HG03108 (cell line): Measurements from ENCODE around the gene ASB18.
"Not testable (repeated sequence)": the region's sequence is repeated elsewhere in the genome, so short reads cannot be mapped to it uniquely, and the experiment has no call there.

Experiments
- ATAC-seq: cut with Tn5 transposase; IDR thresholded peaks from one replicate; pipeline ENCODE4 v1.9.1; 2021; ENCODE audit warnings: moderate library complexity; ENCODE audit not compliant: unreplicated experiment

ASB18 gene

DNA sequence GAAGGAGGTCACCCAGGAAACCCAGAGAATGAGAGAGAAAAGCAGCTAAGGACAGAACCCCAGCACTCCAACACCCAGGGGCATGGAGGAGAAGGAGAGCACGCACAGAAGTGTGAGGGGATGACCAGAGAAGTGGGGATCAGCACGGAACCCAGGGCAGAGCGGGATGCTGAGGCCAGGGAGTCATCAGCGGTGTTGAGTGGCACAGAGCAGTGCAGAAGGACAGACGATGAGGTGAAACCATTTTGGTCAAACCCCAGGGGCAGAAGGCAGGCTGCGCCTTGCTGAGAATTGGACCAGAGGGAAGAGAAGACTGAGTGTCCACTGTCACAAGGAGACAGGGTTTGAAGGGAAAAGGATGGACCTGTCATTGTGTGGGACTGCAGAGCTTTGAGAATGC lies 23.4 kb upstream of the ASB18 start:
- ATAC-seq: no peak

DNA sequence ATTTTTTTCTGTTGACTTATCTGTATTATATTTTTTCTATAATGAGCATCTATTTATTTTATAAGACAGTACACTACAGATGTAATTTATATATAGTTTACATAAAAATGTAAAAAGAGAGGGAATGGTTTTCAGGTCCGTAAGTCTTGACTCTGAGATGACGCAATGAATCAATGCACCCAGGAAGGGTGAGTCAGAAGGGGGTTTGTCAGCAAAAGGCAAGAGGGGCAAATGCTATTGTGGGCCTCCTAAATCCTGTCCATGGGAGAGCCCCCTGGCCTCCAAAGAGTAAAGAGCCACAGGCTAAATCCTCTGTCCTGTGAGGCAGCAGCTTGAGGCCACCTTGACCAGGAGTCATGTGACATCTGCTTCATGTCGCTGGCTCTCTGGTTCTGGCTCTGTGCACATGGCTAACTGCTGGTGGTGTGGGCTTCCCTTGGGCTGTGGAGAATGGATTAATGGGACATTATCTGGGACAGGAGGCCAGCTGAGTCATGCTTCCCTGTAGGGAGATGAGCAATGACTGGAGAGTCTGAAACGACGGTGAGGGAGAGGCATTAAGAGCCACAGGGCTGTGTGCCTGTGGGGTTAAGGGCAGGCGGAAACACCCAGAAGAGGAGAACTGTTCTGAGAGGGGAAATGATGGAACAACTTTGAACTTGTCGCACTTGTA lies 22.8 kb upstream of the ASB18 start:
- ATAC-seq: no peak

DNA sequence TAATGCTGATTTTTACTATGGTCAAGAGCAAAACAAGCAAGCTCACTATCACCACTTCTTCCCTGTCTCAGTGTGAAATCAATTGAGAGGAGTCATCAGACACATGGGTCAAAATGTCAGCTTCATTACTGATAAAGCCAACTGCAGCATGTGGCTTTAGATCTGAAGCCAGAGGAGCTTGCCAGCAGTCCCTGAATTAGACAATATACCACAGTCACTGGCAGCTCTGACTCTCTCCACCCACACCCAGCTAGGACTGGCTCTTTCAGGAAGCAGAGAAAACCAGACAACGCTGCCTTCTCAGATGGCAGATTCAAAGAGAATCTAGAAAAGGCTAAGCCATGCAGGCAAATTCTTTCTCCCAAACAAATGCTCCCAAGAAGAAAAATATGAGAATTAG lies 20.0 kb upstream of the ASB18 start:
- ATAC-seq: no peak

DNA sequence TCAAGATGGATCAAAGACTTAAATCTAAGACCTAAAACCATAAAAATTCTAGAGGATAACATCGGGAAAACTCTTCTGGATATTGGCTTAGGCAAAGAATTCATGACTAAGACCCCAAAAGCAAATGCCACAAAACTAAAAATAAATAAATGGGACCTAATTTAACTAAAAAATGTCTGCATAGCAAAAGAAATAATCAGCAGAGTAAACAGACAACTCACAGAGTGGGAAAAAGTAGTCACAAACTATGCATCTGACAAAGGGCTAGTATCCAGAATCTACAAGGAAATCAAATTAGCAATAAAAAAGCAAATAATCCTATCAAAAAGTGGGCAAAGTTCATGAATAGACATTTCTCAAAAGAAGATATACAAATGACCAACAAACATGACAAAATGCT lies 18.2 kb upstream of the ASB18 start:
- no peak for ATAC-seq

- no peak for ATAC-seq
Measured at GRCh38 chr2:236281423-236281822, 17.2 kb upstream of the ASB18 start.

DNA sequence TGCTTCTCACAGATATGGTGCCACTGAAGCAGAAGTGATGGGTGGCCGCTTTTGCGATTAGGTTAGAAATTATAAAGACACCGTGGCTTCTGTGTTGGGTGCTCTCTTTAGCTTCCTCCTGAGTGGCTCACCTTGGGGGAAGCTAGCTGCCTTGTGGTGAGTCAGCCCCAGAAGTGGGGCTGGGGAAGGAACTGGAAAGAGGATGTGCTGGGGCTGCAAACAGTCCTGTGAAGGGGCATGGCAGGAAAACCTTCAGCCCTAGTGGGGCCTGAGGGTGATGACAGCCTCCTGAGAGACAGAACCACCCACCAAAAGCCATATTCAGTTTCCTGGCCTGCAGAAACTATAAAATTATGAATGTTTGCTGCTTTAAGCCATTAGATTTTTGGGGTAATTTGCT lies 8.9 kb upstream of the ASB18 start:
- no peak for ATAC-seq

DNA sequence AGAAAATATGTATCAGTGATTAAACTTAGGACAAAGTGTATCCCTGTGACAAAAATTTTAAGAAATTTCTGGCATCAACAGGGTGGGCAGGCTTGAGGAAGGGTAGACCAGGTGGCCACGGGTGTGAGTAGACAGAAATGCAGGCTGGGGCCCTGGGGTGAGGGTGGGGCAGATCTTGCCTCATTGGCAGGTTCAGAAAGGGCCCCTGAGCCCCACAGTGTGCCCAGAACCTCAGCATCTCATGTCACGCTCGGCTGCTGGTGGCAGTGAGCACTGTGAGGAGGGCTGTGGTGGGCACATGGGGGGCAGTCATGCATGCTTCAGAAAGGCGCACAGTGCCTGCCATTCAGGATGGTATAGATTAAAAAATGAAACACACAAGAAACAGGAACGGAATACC lies 7.6 kb upstream of the ASB18 start:
- no peak for ATAC-seq

DNA sequence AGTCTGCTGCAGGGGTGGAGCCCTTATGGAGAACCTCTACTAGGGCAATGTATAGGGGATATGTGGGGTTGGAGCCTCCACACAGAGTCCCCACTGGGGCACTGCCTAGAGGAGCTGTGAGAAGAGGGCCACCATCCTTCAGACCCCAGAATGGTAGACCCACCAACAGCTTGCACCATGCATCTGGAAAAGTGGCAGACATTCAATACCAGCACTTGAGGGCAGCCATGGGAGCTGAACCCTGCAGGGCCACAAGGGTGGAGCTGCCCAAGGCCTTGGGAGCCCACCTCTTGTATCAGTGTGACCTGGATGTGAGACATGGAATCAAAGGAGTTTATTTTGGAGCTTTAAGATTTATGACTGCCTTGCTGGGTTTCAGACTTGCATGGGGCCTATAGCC lies 5.7 kb upstream of the ASB18 start:
- not testable (repeated sequence) for ATAC-seq

DNA sequence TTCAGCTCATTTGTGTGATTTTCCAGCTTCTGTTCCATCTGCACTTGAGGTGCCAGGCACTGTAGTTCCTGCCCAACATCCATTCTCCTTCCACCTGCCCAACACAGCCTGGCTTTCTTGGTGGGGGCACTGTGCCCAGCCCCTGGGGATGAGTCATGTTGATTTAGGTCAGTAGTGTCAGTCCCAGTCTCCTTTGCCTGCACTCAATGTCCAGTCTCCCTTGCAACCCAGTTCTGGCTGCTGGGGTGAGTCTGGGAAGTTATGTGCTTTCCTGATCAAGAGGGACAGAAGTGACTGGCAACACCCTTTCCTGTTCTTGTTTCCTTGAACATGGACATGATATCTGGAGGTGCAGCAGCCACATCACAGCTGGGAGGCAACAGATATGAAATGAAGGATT lies 1.5 kb upstream of the ASB18 start:
- ATAC-seq: no peak

GRCh38 chr2:236262238-236262637 lies 2.0 kb downstream of the ASB18 start:
- no peak for ATAC-seq

GRCh38 chr2:236261452-236261851 lies 2.8 kb downstream of the ASB18 start:
- ATAC-seq: no peak

- ATAC-seq: no peak
Measured at GRCh38 chr2:236259371-236259770, 4.8 kb downstream of the ASB18 start.

GRCh38 chr2:236257575-236257974 lies 6.6 kb downstream of the ASB18 start:
- ATAC-seq: no peak

- no peak for ATAC-seq
Measured at GRCh38 chr2:236257136-236257535, 7.1 kb downstream of the ASB18 start.

DNA sequence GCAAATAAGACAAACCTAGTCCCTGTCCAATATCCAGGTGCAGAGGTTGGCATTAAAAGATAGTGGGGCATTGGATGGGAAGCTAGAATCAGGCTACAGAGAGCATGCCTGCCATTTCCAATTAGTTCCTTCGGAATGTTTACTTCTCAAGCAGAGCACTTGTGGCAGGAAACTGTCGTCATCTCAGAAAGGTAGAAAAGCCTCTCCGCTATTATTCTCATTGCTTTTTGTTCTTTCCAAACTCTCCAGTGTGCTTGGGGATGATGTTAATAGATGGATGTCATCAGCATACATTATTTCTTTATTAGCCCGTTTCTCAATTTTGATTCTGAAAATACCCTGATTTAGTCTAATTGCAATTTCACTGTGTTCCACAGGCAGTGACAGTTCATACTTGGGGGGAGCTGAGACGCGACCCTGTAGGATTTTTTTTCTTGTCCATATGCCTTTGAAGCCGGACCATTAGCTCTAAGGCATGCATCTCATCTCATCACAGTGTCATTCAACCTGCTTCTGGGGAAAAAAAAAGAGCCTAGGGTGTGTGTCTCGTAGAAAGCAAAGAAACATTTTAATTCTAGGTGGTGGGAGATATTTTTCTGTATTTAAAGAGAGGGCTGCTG lies 7.7 kb downstream of the ASB18 start:
- no peak for ATAC-seq

DNA sequence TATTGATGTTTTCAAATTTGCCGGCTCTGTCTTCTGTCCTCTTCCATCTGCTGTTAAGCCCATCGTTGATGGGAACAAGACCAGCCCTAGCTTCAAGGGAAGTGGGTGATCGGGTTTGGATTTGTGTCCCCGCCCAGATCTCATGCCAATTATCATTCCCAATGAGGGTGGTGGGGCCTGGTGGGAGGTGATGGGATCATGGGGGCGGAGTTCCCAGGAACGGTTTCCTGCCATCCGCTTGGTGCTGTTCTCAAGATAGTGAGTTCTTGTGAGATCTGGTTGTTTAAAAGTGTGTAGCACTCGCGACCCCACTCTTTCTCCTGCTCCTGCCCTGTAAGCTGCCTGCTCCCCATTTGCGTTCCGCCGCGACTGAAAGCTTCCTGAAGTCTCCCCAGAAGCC lies 9.5 kb downstream of the ASB18 start:
- ATAC-seq: no peak

DNA sequence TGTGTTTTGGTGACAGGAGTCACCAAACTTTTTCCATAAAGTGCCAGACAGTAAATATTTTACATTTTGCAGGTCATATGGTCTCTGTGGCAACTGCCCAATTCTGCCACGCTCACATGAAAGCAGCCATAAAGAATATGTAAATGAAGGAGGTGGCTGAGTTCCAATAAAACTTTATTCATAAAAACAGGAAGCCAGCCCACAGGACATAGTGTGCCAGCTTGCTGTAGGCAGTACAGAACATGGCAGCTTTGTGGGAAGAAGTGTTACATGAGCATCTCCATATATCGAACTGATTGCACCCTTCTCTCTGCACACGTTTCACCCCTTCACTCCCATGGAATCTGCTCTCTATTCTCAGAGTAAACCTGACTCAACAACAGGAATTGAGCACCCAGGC lies 10.2 kb downstream of the ASB18 start:
- ATAC-seq: no peak

- no peak for ATAC-seq
Measured at GRCh38 chr2:236252602-236253001, 11.6 kb downstream of the ASB18 start.

- no peak for ATAC-seq
Measured at GRCh38 chr2:236250909-236251579, 13.2 kb downstream of the ASB18 start.

DNA sequence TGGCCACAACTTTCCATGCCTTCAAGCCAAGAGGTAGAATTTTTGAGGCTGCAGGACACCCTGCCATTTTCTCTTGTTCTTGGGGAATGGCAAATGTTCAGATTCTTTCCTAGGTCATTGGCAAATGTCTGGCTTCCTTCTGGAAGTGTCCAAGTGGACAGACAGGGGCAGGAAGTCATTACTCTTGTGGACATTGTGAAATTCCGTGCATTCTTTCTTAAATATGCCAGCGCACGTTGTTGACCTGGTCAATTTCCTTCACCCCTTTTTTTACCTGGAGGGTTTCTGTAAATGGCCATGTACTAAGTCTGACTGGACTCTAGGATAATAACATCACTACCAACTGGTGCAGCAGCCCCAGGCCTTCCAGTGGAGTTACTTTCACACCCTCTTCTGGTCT lies 13.9 kb downstream of the ASB18 start:
- no peak for ATAC-seq

DNA sequence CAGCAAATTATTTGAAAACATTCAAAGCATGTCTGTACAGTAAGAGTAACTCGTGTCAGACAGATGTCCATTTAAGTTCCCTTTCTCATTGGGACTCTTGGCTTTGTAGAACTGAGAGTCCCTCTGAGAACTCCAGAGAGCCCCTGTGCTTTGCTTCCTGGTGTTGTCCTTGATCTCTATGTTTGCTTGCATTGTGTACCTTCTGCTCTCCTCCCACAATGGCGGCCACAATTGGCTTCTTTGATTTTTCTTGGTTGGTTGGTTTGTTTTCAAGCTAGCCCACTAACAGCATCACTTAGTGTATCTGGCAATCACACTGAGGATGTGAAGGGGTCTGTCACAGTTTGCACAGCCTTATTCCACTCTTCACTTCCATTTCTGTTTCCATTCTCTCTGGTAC lies 15.1 kb downstream of the ASB18 start:
- no peak for ATAC-seq

DNA sequence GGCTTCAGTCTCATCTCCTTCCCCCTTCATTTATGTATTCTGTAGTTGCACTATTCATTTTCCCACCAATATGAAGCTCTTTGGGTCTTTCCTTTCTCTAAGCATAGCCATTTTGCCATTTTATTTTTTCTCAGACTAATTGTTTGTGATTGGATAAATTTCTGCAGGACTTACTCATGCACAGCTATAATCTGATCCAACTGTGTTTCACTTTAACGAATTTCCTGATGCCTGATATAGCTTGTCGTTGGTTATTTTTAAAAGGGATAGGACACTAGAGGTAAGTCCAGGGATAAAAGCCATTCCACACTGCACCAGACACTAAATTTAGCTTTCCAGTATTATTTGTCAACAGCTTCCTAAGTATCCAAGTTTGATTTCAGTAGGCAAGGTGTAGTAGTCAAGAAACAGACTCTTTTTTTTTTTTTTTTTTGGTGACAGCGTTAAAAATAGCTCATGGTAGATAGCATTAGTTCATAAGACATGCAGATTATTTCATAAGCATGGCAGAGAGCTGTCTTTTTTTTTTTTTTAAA lies 17.4 kb downstream of the ASB18 start:
- no peak for ATAC-seq
